Stimulated activated CD4-positive, alpha-beta T cell treated with anti-CD3 and anti-CD28 coated beads, TNF-alpha, amount 100 ng/mL, for 48 hours (primary cell): ENCODE results near the gene ARHGAP42.

Source experiments
- DNase-seq, 3 donors: peaks; one replicate each; pipeline ENCODE4 v3.0.0-alpha.2; 2020; ENCODE audit warnings: low read depth in 3 of 3

Gene ARHGAP42

GRCh38 chr11:100800202-100800601 is 113.1 kb downstream of the ARHGAP42 start:
- no peak for DNase-seq

- no peak for DNase-seq
These were observed 114.3 kb downstream of the ARHGAP42 start for GRCh38 chr11:100801225-100801999.

DNA sequence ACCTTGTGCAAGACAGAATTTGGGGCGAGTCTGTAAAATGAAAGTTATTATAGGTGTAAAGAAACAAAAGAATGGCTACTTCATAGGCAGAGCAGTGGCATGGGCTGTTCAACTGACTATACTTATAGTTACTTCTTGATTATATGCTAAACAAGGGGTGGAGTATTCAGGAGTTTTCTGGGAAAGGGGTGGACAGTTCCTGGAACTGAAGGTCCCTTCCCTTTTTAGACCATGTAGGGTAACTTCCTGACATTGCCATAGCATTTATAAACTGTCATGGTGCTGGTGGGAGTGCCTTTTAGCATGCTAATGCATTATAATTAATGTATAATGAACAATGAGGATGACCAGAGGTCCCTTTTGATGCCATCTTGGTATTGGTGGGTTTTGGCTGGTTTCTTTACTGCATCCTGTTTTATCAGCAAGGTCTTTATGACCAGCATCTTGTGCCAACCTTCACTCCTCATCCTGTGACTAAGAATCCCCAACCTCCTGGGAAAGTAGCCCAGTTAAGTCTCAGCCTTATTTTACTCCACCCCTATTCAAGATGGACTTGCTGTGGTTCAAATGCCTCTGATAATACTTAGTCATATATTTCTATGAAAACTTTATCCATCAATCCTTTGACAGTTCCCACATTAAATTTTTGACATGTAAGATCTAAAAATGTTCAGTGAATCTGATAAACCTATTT is 118.6 kb downstream of the ARHGAP42 start:
- no peak for DNase-seq

GRCh38 chr11:100806296-100806695 is 119.2 kb downstream of the ARHGAP42 start:
- no peak for DNase-seq

DNA sequence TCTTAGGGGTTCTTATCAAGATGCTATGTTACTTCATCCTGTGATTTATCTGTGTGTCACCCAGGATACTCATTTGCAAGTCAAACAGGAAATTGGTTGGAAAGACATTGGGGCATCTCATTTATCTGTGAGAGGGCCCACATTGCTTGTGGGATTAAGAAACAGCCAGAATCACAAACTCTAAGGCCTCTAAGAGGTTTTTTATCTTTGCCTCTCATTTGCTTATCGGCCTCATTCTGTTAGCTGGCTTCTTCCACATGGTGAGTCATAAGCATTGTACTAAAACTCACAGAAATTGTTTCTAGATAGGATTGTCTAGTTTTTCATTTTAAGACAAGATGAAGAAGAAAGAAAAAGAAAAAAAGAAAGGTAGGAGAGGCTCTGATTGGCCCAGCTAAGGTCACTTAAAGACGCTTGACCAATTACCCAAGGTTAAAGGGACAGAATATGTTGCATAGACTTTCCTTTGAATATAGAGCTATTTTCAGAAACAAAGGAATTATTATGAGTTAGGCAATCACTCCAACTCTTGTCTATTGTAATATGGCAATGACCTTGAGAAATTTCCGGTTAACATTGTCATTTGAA is 121.9 kb downstream of the ARHGAP42 start:
- no peak for DNase-seq

DNA sequence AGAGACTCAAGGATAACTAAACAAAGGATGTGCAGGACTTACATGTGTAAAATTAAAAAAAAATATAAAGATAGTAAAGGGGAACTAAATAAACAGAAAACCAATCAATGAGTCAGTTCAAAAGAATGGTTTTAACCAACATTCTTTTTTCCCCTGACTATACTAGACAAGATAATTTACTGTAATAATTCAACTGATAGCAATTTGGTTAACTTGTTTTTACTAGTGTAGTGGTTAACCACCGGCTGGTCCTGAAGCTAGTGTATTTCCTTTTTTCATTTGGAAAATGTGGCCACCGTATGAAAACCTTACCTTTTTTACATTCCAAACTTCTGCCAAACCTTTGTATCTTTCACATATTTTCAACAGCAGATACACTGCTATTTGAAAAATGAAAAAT is 123.1 kb downstream of the ARHGAP42 start:
- DNase-seq, result no peak

DNA sequence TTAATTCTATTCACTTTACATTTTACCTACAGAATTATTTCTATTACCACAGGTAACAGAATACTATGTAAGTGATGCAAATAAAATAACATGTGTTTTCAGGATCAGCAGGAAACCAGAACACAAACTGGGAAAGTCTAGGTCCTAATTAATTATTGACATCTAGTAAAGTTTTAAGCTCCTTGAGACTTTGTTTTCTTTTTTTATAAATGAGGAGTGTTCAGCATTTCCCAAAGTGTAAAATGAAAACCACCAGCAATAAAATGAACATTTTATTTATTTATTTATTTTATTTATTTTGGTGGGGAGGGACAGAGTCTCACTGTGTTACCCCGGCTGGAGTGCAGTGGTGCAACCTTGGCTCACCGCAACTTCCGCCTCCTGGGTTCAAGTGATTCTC is 123.6 kb downstream of the ARHGAP42 start:
- no peak for DNase-seq

- no peak for DNase-seq
These were observed 125.4 kb downstream of the ARHGAP42 start for GRCh38 chr11:100812517-100812916.

DNA sequence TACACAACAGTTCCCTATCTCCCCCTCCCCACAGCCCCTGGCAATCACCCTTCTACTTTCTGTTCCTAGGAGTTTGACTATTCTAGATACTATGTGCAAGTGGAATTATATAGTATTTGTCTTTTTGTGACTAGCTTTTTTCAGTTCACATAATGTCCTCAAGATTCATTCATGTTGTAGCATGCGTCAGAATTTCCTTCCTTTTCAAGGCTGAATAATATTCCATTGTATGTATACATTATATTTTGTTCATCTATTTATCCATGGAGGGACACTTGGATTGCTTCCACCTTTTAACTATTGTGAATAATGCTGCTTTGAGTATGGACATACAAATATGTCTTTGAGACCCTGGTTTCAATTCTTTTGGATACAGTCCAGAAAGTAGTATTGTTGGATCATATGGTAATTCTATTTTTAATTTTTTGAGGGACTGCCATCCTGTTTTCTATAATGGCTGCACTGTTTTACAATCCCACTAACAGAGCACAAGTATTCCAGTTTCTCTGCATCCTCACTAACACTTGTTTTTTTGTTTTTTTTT is 128.8 kb downstream of the ARHGAP42 start:
- DNase-seq, result no peak

GRCh38 chr11:100816823-100817222 is 129.7 kb downstream of the ARHGAP42 start:
- no peak for DNase-seq

DNA sequence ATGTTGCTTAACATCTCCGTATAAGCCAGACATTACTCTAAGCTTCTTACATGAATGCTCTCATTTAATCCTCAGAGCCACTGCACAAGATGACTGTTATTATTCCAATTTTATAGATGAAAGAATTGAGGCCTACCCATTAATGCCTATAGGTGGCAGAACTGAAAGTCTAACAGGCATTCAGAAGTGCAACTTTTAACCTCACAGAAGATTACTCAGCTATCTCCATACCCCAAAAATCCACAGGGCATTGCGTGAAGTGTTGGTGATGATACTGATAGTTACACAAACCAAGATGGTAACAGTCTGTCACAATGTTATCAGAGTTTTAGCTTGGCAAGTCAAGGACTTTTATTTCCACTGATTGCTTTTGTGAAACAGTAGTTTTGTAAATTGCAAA is 130.5 kb downstream of the ARHGAP42 start:
- no peak for DNase-seq

- DNase-seq, result no peak
These were observed 133.5 kb downstream of the ARHGAP42 start for GRCh38 chr11:100820621-100821020.

- no peak for DNase-seq
These were observed 134.1 kb downstream of the ARHGAP42 start for GRCh38 chr11:100821198-100821597.

DNA sequence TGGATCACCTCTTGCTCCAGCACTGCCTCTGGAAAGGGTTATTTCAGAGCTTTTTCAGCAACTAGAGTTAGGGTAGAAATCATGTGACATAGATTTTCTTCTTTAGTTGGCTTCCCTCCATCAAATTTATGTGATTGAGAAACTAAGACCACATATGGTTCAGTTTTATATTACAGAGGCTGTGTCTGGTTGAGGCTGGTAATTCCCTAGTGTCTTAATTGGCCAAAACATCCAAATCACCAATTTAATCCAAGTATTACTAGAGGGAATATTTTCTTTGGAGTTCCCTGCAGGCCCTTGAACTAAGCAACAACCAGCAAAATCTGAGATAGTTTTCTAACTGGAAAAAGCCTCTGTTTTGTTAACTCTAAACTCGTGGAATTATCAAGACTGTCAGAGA is 136.3 kb downstream of the ARHGAP42 start:
- DNase-seq, result no peak

DNA sequence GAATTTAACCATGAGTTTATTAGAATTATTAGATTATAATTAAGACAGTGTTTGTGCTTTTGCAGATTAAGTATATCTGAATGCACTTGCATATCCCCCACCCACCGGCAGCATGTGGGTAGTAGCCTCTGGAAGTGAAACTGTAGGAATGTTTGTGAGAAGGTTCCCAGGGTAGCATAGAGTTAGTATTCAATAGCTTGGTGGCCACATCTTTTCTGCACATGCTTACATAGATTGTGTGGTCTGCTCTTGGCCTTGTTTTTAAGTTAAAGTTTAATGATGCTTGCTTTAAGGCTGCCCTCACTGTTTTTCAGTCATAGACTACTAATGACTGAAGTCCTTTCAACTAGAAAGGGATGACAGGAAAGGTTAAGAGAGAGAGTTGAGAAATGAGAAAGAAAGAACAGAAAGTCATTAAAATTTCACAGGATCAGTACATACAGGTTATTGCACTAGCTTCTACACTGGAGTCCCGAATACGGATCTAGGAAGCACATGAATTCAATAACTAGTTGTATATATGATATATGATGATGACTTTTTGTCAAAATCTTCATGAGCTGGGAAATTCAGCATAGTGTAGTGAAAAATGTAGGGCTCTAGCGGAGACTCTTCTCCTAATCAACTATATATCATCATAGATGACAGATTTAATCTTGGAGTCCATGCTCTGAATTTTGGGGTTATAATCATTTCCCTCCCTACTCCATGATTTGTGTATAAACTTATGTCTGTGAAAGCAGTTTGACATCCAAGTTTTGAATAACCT is 137.1 kb downstream of the ARHGAP42 start:
- no peak for DNase-seq

DNA sequence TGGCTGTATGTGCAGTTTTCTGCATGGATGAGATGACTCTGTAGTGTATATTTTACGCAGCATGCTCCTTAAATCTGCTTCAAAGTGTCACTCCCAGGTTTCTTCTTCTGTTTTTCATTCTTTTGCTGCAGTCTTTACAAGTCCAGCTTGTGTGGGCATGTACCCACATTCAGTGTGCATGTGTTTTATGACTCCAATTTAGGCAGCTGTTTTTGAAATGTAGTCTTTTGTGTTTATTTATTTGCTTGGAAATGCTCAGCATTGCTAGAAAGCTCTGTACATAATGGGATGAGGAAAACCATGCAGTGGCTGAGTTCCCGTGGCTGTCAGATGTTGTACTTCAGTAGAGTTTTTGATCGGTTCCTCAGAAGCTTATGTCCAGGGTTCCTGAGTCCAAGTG is 138.5 kb downstream of the ARHGAP42 start:
- DNase-seq, result no peak

GRCh38 chr11:100827934-100828661 is 141.0 kb downstream of the ARHGAP42 start:
- DNase-seq, result no peak

GRCh38 chr11:100830274-100830673 is 143.2 kb downstream of the ARHGAP42 start:
- no peak for DNase-seq

GRCh38 chr11:100830978-100831732 is 144.1 kb downstream of the ARHGAP42 start:
- DNase-seq, result no peak

GRCh38 chr11:100831929-100832494 is 144.9 kb downstream of the ARHGAP42 start:
- DNase-seq, result no peak
